ENCODE data around the gene PILRA. TPM values are rescaled to one million over a fixed set of nuclear protein-coding genes. Genes with fewer than 3 reads are reported as not detected.

The PILRA gene
- total RNA-seq, 1 experiment from 2014 or later = 3.2 TPM

- no peak overlapping the region for H3K4ac ChIP-seq (ENCODE audit: low read depth, low read length)
- no peak overlapping the region for H3K18ac ChIP-seq (ENCODE audit: insufficient read length, low read depth, low read length)
- H3K56ac ChIP-seq (ENCODE audit: insufficient read length, low read depth, low read length) = no peak overlapping the region
- H2AFZ ChIP-seq (ENCODE audit: low read length) = no peak overlapping the region
- H3T11ph ChIP-seq (ENCODE audit: low read length) = no peak overlapping the region
- H3K23ac ChIP-seq (ENCODE audit: insufficient read length, low read depth, low read length) = no peak overlapping the region
- H3K27me3 ChIP-seq (ENCODE audit: insufficient read depth, low read length) = no peaks in the 10 kb centered on the region
- no peaks in the 10 kb centered on the region for H3K23me2 ChIP-seq (ENCODE audit: insufficient read length, low read depth, low read length, poor library complexity, severe bottlenecking)
- H3K9ac ChIP-seq (ENCODE audit: extremely low read depth, insufficient read length, low read length) = no peak overlapping the region
- no peaks in the 10 kb centered on the region for H3K79me1 ChIP-seq (ENCODE audit: insufficient read depth, low read depth, low read length, poor library complexity, severe bottlenecking)
- H2BK120ac ChIP-seq (ENCODE audit: low read depth, low read length, poor library complexity, severe bottlenecking) = no peak overlapping the region
- Mint-ChIP-seq H3K4me3 (no peak overlapping the region), H3K36me3 (ENCODE audit: insufficient read depth in 1 of 3, low read depth in 3 of 3) (peaks cover 54 to 93% (median 78%) of the 10 kb centered on the region in 3 experiments), H3K27ac (no peak overlapping the region), H3K9me3 (no peaks in the 10 kb centered on the region; a peak in 1 of 5 replicates), H3K4me1 (no peaks in the 10 kb centered on the region), H3K27me3 (ENCODE audit: low read depth) (no peaks in the 10 kb centered on the region)
- no peaks in the 10 kb centered on the region for H3K4me1 ChIP-seq (ENCODE audit: insufficient read depth, low read length)
- H4K20me1 ChIP-seq (ENCODE audit: control insufficient read depth, insufficient read depth, insufficient read length) = no peaks in the 10 kb centered on the region
- H4K8ac ChIP-seq (replicated peaks; ENCODE audit: insufficient read length, low read depth, low read length) = no peak overlapping the region
- no peak overlapping the region for H2BK5ac ChIP-seq (ENCODE audit: insufficient read length, low read length)
- H3K79me2 ChIP-seq (ENCODE audit: insufficient read depth, low read length) = no peaks in the 10 kb centered on the region
- H4K91ac ChIP-seq (ENCODE audit: insufficient read length, low read depth, low read length) = no peak overlapping the region
- no peak overlapping the region for H2AK5ac ChIP-seq (ENCODE audit: insufficient read length, low read length)
- H2BK20ac ChIP-seq (ENCODE audit: low read depth, low read length, poor library complexity, severe bottlenecking) = no peak overlapping the region
- no peak overlapping the region for H2BK12ac ChIP-seq (ENCODE audit: insufficient read length, low read depth, low read length)
- no peak overlapping the region for H3K27ac ChIP-seq (ENCODE audit: insufficient read length, low read depth, low read length)
- no peak for TF ChIP-seq CTCF (conservative IDR thresholded peaks at IDR 0.05)
- no peaks in the 10 kb centered on the region for H3K9me3 ChIP-seq (ENCODE audit: control insufficient read depth, low read depth, low read length)
- H3K4me2 ChIP-seq (ENCODE audit: insufficient read depth, insufficient read length, low read length) = no peak overlapping the region
- no peak overlapping the region for H3K14ac ChIP-seq (ENCODE audit: insufficient read depth, low read length)
- no peak overlapping the region for H4K5ac ChIP-seq (ENCODE audit: insufficient read length, low read depth, low read length)
- H2BK15ac ChIP-seq (ENCODE audit: low read depth, low read length) = no peak overlapping the region
- WGBS (ENCODE audit: extremely low coverage, insufficient read length, low lambda C conversion rate) = no CpG with 5 or more reads among the region's 8 CpGs
- DNase-seq = no peak
Measured at GRCh38 chr7:100358857-100359212, 14.5 kb upstream of the PILRA start.

Data from H9 (cell line).